HepG2 (cell line): Measurements from ENCODE around the gene CCDC88B. TPM values are rescaled to one million over a fixed set of nuclear protein-coding genes. Genes with fewer than 3 reads are reported as not detected.

ENCODE experiments used
- ATAC-seq: fragments of 200-7000 bp; cut with Tn5 transposase; 3 replicates; pipeline ENCODE4 v1.9.1; 2020; ENCODE audit warnings: mild to moderate bottlenecking, moderate library complexity
- BruUV-seq: library from RNA; stranded (reverse); fragments of 400-500 nt; replicated peaks from 2 replicates; lab custom pipeline; 2021; lab: Mats Ljungman, UMichigan
- CTCF ChIA-PET: fragments of 300-600 bp; formaldehyde crosslinking; extraction: SDS; loops from one replicate; lab custom pipeline; 2021; ENCODE audit warnings: low total read pairs, inconsistent platforms, low intra/inter-chr PET ratio; lab: Yijun Ruan, JAX
- POLR2A ChIA-PET: fragments of 350-600 bp; sonication (Branson Sonifier 250); formaldehyde crosslinking; loops from one replicate; lab custom pipeline; 2020; ENCODE audit warnings: antibody characterized with exemption, inconsistent platforms; lab: Yijun Ruan, JAX
- DNase-seq: peaks from one replicate; pipeline ENCODE4 v3.0.0-alpha.2; 2015; ENCODE audit warnings: low spot score
- FAIRE-seq: peaks from 3 replicates; lab custom pipeline; 2011; peaks lifted over from hg19 to GRCh38; lab: Jason Lieb, UNC
- H2AFZ ChIP-seq: one replicate; pipeline ENCODE4 v1.6.1; 2011; ENCODE audit warnings: low read length, inconsistent platforms
- H3K27ac ChIP-seq: fragments of 300-600 bp; 3 replicates; pipeline ENCODE4 v1.8.0; 2011; ENCODE audit warnings: mixed run types, mild to moderate bottlenecking, mixed read lengths, low read length, inconsistent platforms; ENCODE audit not compliant: insufficient read depth; ENCODE audit errors: extremely low read length
- H3K27me3 ChIP-seq, 2 experiments: fragments of 200-600 bp in 1 of 2; 2 replicates in 1 of 2; 3 replicates in 1 of 2; pipeline versions ENCODE4 v1.6.0 to v1.8.0; 2011; ENCODE audit warnings: low read length in 2 of 2, mild to moderate bottlenecking in 2 of 2, moderate library complexity in 2 of 2, inconsistent platforms in 1 of 2; ENCODE audit not compliant: insufficient read depth in 2 of 2, control insufficient read depth in 1 of 2
- H3K36me3 ChIP-seq, 2 experiments: fragments of 200-600 bp in 1 of 2; replicated peaks in 1 of 2; 2 replicates in 1 of 2; 3 replicates in 1 of 2; pipeline versions ENCODE4 v1.5.1 to v1.8.0; 2011; ENCODE audit warnings: low read length in 2 of 2, inconsistent platforms in 1 of 2; ENCODE audit not compliant: insufficient read depth in 2 of 2, control insufficient read depth in 1 of 2
- H3K4me1 ChIP-seq: 2 replicates; pipeline ENCODE4 v1.5.1; 2012; ENCODE audit warnings: low read length, inconsistent platforms; ENCODE audit not compliant: insufficient read depth
- H3K4me2 ChIP-seq: 2 replicates; pipeline ENCODE4 v1.6.0; 2011; ENCODE audit warnings: low read depth, low read length, inconsistent platforms
- H3K4me3 ChIP-seq, 3 experiments: fragments of 200-600 bp in 1 of 3; sonication (generic), shearing (Covaris generic) in 1 of 3; replicated peaks in 1 of 3; 2 replicates each; pipeline ENCODE4 v1.5.1; 2011 to 2016; ENCODE audit warnings: low read length in 3 of 3, inconsistent platforms in 2 of 3, low read depth in 2 of 3, mild to moderate bottlenecking in 2 of 3, control low read depth in 1 of 3, mixed read lengths in 1 of 3; ENCODE audit not compliant: insufficient read depth in 1 of 3
- H3K79me2 ChIP-seq: one replicate; pipeline ENCODE4 v1.6.1; 2011; ENCODE audit warnings: low read length, inconsistent platforms; ENCODE audit not compliant: insufficient read depth
- H3K9ac ChIP-seq: 2 replicates; pipeline ENCODE4 v1.6.0; 2011; ENCODE audit warnings: mild to moderate bottlenecking, low read depth, low read length, inconsistent platforms; ENCODE audit not compliant: insufficient read depth
- H3K9me3 ChIP-seq: 2 replicates; pipeline ENCODE4 v1.5.1; 2012; ENCODE audit warnings: mild to moderate bottlenecking, low read length
- H4K20me1 ChIP-seq: 2 replicates; pipeline ENCODE4 v1.6.0; 2011; ENCODE audit warnings: inconsistent platforms, mild to moderate bottlenecking, low read length, moderate library complexity; ENCODE audit not compliant: insufficient read depth
- E2F2 ChIP-seq: sonication (generic); formaldehyde crosslinking; IDR thresholded peaks from 2 replicates; pipeline ENCODE4 v1.4.0; 2020; ENCODE audit warnings: missing genetic modification reagents, borderline replicate concordance
- HBP1 ChIP-seq: IDR thresholded peaks from 2 replicates; pipeline ENCODE4 v1.6.1; 2016; ENCODE audit warnings: low read depth, control low read depth
- RFXAP ChIP-seq: sonication (generic); formaldehyde crosslinking; IDR thresholded peaks from 2 replicates; pipeline ENCODE4 v1.4.0; 2020; ENCODE audit warnings: missing genetic modification reagents, borderline replicate concordance
- SP2 ChIP-seq: sonication (generic); formaldehyde crosslinking; IDR thresholded peaks from 2 replicates; pipeline ENCODE4 v1.5.1; 2020; ENCODE audit warnings: mild to moderate bottlenecking, missing genetic modification reagents
- ZBTB21 ChIP-seq: sonication (generic); formaldehyde crosslinking; IDR thresholded peaks from 2 replicates; pipeline ENCODE4 v1.4.0; 2020; ENCODE audit warnings: missing genetic modification reagents
- ZBTB25 ChIP-seq: IDR thresholded peaks from 2 replicates; pipeline ENCODE4 v1.6.1; 2018; ENCODE audit warnings: missing genetic modification reagents
- ZBTB38 ChIP-seq: sonication (generic); formaldehyde crosslinking; IDR thresholded peaks from 2 replicates; pipeline ENCODE4 v1.5.1; 2020; ENCODE audit warnings: mild to moderate bottlenecking, missing genetic modification reagents
- ZBTB8A ChIP-seq: sonication (generic); formaldehyde crosslinking; IDR thresholded peaks from 2 replicates; pipeline ENCODE4 v1.4.0; 2020; ENCODE audit warnings: mild to moderate bottlenecking, low read depth, missing genetic modification reagents, borderline replicate concordance
- ZNF329 ChIP-seq: sonication (generic); formaldehyde crosslinking; IDR thresholded peaks from 2 replicates; pipeline ENCODE4 v1.9.0; 2021; ENCODE audit warnings: low read depth, mild to moderate bottlenecking, missing genetic modification reagents
- ZNF737 ChIP-seq: sonication (generic); formaldehyde crosslinking; IDR thresholded peaks from 2 replicates; pipeline ENCODE4 v1.5.0; 2020; ENCODE audit warnings: missing genetic modification reagents, mild to moderate bottlenecking, borderline replicate concordance
- WGBS: methylation state at CpG from one replicate; pipeline ENCODE4 v1.1.6; 2017; ENCODE audit warnings: low lambda C conversion rate; 5-methylcytosine and 5-hydroxymethylcytosine counted together
- in situ Hi-C: cut with HindIII; loops from 2 replicates; pipeline ENCODE4 v1.10.0; 2017; ENCODE audit warnings: low pct_unique_long_range_greater_than_20kb; ENCODE audit not compliant: extremely low pct_ligation_motif_present
- intact Hi-C: fragments of 100-400 bp; cut with micrococcal nuclease; formaldehyde crosslinking; loops from one replicate; pipeline ENCODE4 v1.10.0; 2022; ENCODE audit not compliant: unreplicated experiment
- polyA plus RNA-seq, 8 experiments: library from polyadenylated mRNA; depleted of rRNA in 3 of 8; stranded (reverse) in 7 of 8; unstranded in 1 of 8; fragments of >200 nt; fragmentation: Illumina TruSeq in 4 of 8; extraction: Trizol in 4 of 8; gene quantifications; 2 replicates each; pipeline versions ENCODE4 v1.2.1 to v1.2.3, GENCODE V29; 2011 to 2016; ENCODE audit warnings: low read depth in 4 of 8, missing spikeins in 1 of 8, mixed read lengths in 1 of 8; ENCODE audit not compliant: insufficient read depth in 1 of 8
- total RNA-seq, 5 experiments: library from RNA; depleted of rRNA; stranded (reverse); fragments of >200 nt; fragmentation: Illumina TruSeq; extraction: Trizol; gene quantifications; 2 replicates each; pipeline ENCODE4 v1.2.3, GENCODE V29; 2016; ENCODE audit warnings: low read depth in 1 of 5

CCDC88B gene
- total and polyA plus RNA-seq, 2 of the 13 experiments (the other 11 are each of a cell fraction or from before 2014, with no cell fraction given) = 3.6 to 4.8 TPM

GRCh38 chr11:64388894-64389293, 48.9 kb downstream of the CCDC88B start:
- H3K27ac ChIP-seq = no peak overlapping the region
- peaks cover 2 to 36% of the 10 kb centered on the region in 2 experiments; a peak in 4 of 5 replicates for H3K27me3 ChIP-seq
- no peaks in the 10 kb centered on the region for H3K4me1 ChIP-seq
- ATAC-seq (no peak), FAIRE-seq (no peak), DNase-seq (no peak)
- H3K9me3 ChIP-seq = no peaks in the 10 kb centered on the region
- in situ Hi-C loops = no loop called here
- 33% methylated on average over 3 of the region's 10 CpGs for WGBS
- BruUV-seq = no TSS peak
- ChIA-PET CTCF (no interaction called here), POLR2A (no interaction called here)
- no peaks in the 10 kb centered on the region for H3K79me2 ChIP-seq
- H3K4me3 ChIP-seq = no peak overlapping the region
- H3K9ac ChIP-seq = no peak overlapping the region
- no peak overlapping the region for H2AFZ ChIP-seq
- no peak overlapping the region for H3K4me2 ChIP-seq
- TF ChIP-seq ZBTB25 (CRISPR knock-in tag) (no peak), ZNF737 (CRISPR knock-in tag) (no peak), SP2 (no peak), RFXAP (CRISPR knock-in tag) (no peak), ZBTB21 (no peak)
- H3K36me3 ChIP-seq = no peaks in the 10 kb centered on the region
- H4K20me1 ChIP-seq = no peaks in the 10 kb centered on the region
- intact Hi-C loops = no loop called here

- Histone ChIP-seq H3K4me3 (no peak overlapping the region), H3K9me3 (no peaks in the 10 kb centered on the region)
These were observed 49.8 kb downstream of the CCDC88B start for GRCh38 chr11:64389851-64390250.

More at GRCh38 chr11:64389851-64390250, 49.8 kb downstream of the CCDC88B start:
- POLR2A ChIA-PET = no interaction called here
- DNase-seq = no peak
- H2AFZ ChIP-seq = no peak overlapping the region
- no peaks in the 10 kb centered on the region for H3K79me2 ChIP-seq
- in situ Hi-C loops = no loop called here
- TF ChIP-seq HBP1 (no peak), ZNF329 (CRISPR knock-in tag) (peak; percentile 94), E2F2 (no peak), ZBTB8A (CRISPR knock-in tag) (no peak), ZBTB38 (CRISPR knock-in tag) (no peak)
- TF ChIP-seq, all 625 proteins: peak for 1
- no peaks in the 10 kb centered on the region for H4K20me1 ChIP-seq
- H3K36me3 ChIP-seq = no peaks in the 10 kb centered on the region
- CTCF ChIA-PET = no interaction called here
- no peaks in the 10 kb centered on the region for H3K4me1 ChIP-seq
- intact Hi-C loops = no loop called here
- ATAC-seq (no peak), FAIRE-seq (no peak)
- H3K9ac ChIP-seq = no peak overlapping the region
- WGBS = 25% methylated on average over 2 of the region's 2 CpGs
- H3K4me2 ChIP-seq = no peak overlapping the region
- peaks cover 2 to 30% of the 10 kb centered on the region in 2 experiments; a peak in 4 of 5 replicates for H3K27me3 ChIP-seq
- H3K27ac ChIP-seq = no peak overlapping the region
- BruUV-seq = no TSS peak
